SK-N-SH treated with all-trans-retinoic acid at 6 μM for 48 hours (cell line): Measurements from ENCODE around the gene TMEM128.

ENCODE experiments used
- ATAC-seq: fragments of 200-7000 bp; cut with Tn5 transposase; 3 replicates; pipeline ENCODE4 v1.9.1; 2020; ENCODE audit warnings: mild to moderate bottlenecking, moderate library complexity
- ARNTL ChIP-seq: fragments of 450-650 bp; formaldehyde crosslinking; IDR thresholded peaks from 2 replicates; pipeline ENCODE4 v1.5.0; 2020; ENCODE audit warnings: low read depth, mild to moderate bottlenecking, moderate library complexity, borderline replicate concordance
- BACH2 ChIP-seq: fragments of 250-450 bp; sonication (Bioruptor Pico); IDR thresholded peaks from 2 replicates; pipeline ENCODE4 v1.9.0; 2021; ENCODE audit warnings: mild to moderate bottlenecking, borderline replicate concordance
- CSDC2 ChIP-seq: fragments of 250-450 bp; sonication (Bioruptor Pico); IDR thresholded peaks from 2 replicates; pipeline ENCODE4 v1.5.0; 2020; ENCODE audit warnings: mild to moderate bottlenecking, moderate library complexity
- ESRRG ChIP-seq: fragments of 250-450 bp; sonication (Bioruptor Pico); IDR thresholded peaks from 2 replicates; pipeline ENCODE4 v1.6.1; 2021; ENCODE audit warnings: mild to moderate bottlenecking
- GLIS3 ChIP-seq: fragments of 250-450 bp; sonication (Bioruptor Pico); IDR thresholded peaks from 2 replicates; pipeline ENCODE4 v1.5.0; 2020; ENCODE audit warnings: mild to moderate bottlenecking, moderate library complexity
- OSR1 ChIP-seq: fragments of 250-450 bp; sonication (Bioruptor Pico); IDR thresholded peaks from 2 replicates; pipeline ENCODE4 v1.8.0; 2022; ENCODE audit warnings: moderate library complexity, mild to moderate bottlenecking, inconsistent platforms
- PPARA ChIP-seq: fragments of 250-450 bp; sonication (Bioruptor Pico); IDR thresholded peaks from 2 replicates; pipeline ENCODE4 v1.5.0; 2020; ENCODE audit warnings: mild to moderate bottlenecking, borderline replicate concordance
- RARB ChIP-seq: fragments of 250-450 bp; sonication (Bioruptor Pico); IDR thresholded peaks from 2 replicates; pipeline ENCODE4 v1.8.0; 2021; ENCODE audit warnings: mild to moderate bottlenecking, moderate library complexity
- SNAI2 ChIP-seq: fragments of 250-450 bp; sonication (Bioruptor Pico); IDR thresholded peaks from 2 replicates; pipeline ENCODE4 v1.5.0; 2020; ENCODE audit warnings: mild to moderate bottlenecking, moderate library complexity
- TOX ChIP-seq: fragments of 250-450 bp; sonication (Bioruptor Pico); IDR thresholded peaks from 2 replicates; pipeline ENCODE4 v1.8.0; 2021; ENCODE audit warnings: mild to moderate bottlenecking, moderate library complexity, borderline replicate concordance
- ZC3H10 ChIP-seq: fragments of 250-450 bp; sonication (Bioruptor Pico); IDR thresholded peaks from 2 replicates; pipeline ENCODE4 v1.5.1; 2021; ENCODE audit warnings: mild to moderate bottlenecking, moderate library complexity
- ZFP3 ChIP-seq: fragments of 250-450 bp; sonication (Bioruptor Pico); IDR thresholded peaks from 2 replicates; pipeline ENCODE4 v1.5.0; 2020; ENCODE audit warnings: mild to moderate bottlenecking, moderate library complexity
- ZFP30 ChIP-seq: fragments of 450-650 bp; formaldehyde crosslinking; IDR thresholded peaks from 2 replicates; pipeline ENCODE4 v1.5.0; 2022; ENCODE audit warnings: mild to moderate bottlenecking, moderate library complexity
- ZNF565 ChIP-seq: fragments of 450-650 bp; formaldehyde crosslinking; conservative IDR thresholded peaks from 2 replicates; pipeline ENCODE4 v1.5.0; 2020; ENCODE audit warnings: low read depth, mild to moderate bottlenecking, moderate library complexity
- ZNF8 ChIP-seq: fragments of 450-650 bp; formaldehyde crosslinking; IDR thresholded peaks from 2 replicates; pipeline ENCODE4 v1.5.0; 2020; ENCODE audit warnings: mild to moderate bottlenecking, moderate library complexity
- TF ChIP-seq, protein P1 (sequence below): fragments of 250-450 bp; sonication (Bioruptor Pico); IDR thresholded peaks from 2 replicates; pipeline ENCODE4 v1.5.1; 2020; ENCODE audit warnings: low read depth, mild to moderate bottlenecking, moderate library complexity
- TF ChIP-seq, protein P2 (sequence below): fragments of 250-450 bp; sonication (Bioruptor Pico); IDR thresholded peaks from 2 replicates; pipeline ENCODE4 v1.8.0; 2021; ENCODE audit warnings: low read depth, mild to moderate bottlenecking, moderate library complexity, borderline replicate concordance
- TF ChIP-seq, protein P3 (sequence below): fragments of 250-450 bp; sonication (Bioruptor Pico); IDR thresholded peaks from 2 replicates; pipeline ENCODE4 v1.5.0; 2020; ENCODE audit warnings: mild to moderate bottlenecking, moderate library complexity
- TF ChIP-seq, protein P4 (sequence below): fragments of 250-450 bp; sonication (Bioruptor Pico); IDR thresholded peaks from 2 replicates; pipeline ENCODE4 v1.8.0; 2020; ENCODE audit warnings: mild to moderate bottlenecking, moderate library complexity, borderline replicate concordance
- TF ChIP-seq, protein P5 (sequence below): fragments of 250-450 bp; sonication (Bioruptor Pico); IDR thresholded peaks from 2 replicates; pipeline ENCODE4 v1.5.1; 2021; ENCODE audit warnings: mild to moderate bottlenecking, moderate library complexity

TMEM128 gene

DNA sequence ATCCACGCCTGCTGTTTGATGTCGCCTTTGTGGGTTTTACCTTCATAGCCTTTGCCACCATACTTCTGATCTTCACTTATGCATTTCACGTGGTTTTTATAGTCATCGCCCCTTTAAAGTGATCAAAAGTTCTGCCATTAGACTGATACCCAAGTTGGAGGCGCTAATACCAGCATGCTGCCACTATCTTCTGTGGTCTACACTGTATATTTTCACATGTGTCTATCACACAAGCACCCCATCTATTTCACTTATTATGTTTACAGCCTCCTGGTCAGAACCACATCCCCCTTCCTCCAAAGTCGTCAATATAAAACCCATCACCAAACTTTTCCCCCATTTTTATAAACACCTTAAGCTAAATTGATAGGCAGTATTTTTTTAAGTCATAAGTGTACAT, 33.8 kb upstream of the TMEM128 start (continued):
- TF ChIP-seq, protein P1, sequence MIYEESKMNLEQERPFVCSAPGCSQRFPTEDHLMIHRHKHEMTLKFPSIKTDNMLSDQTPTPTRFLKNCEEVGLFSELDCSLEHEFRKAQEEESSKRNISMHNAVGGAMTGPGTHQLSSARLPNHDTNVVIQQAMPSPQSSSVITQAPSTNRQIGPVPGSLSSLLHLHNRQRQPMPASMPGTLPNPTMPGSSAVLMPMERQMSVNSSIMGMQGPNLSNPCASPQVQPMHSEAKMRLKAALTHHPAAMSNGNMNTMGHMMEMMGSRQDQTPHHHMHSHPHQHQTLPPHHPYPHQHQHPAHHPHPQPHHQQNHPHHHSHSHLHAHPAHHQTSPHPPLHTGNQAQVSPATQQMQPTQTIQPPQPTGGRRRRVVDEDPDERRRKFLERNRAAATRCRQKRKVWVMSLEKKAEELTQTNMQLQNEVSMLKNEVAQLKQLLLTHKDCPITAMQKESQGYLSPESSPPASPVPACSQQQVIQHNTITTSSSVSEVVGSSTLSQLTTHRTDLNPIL (CRISPR knock-in tag) = no peak
- TF ChIP-seq ZNF8 = no peak
- TF ChIP-seq GLIS3 = no peak
- TF ChIP-seq SNAI2 (CRISPR knock-in tag) = no peak
- TF ChIP-seq ZC3H10 (CRISPR knock-in tag) = no peak

DNA sequence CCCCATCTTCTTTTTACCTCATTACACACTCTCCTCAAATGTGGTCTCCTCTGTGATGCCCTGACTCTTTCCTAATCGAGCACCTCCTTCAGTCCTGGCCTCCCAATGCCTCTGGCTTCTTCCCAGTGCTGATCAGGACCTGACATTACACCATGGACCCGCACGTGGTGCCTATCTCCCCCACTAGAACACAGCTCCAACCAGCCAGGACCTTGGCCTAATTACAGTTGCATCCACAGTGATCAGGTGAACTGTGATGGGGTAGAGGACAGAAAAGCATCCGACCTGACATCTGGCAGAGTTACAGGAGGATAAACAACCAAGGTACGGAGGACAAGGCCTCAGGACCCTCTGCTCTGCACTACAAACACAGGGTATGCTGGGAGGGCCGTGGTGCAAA, 29.5 kb upstream of the TMEM128 start:
- no peak for ATAC-seq
- TF ChIP-seq, protein P2, sequence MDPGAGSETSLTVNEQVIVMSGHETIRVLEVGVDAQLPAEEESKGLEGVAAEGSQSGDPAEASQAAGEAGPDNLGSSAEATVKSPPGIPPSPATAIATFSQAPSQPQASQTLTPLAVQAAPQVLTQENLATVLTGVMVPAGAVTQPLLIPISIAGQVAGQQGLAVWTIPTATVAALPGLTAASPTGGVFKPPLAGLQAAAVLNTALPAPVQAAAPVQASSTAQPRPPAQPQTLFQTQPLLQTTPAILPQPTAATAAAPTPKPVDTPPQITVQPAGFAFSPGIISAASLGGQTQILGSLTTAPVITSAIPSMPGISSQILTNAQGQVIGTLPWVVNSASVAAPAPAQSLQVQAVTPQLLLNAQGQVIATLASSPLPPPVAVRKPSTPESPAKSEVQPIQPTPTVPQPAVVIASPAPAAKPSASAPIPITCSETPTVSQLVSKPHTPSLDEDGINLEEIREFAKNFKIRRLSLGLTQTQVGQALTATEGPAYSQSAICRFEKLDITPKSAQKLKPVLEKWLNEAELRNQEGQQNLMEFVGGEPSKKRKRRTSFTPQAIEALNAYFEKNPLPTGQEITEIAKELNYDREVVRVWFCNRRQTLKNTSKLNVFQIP (CRISPR knock-in tag) = no peak
- TF ChIP-seq, protein P1 (CRISPR knock-in tag) = no peak
- TF ChIP-seq OSR1 (CRISPR knock-in tag) = no peak
- TF ChIP-seq ZFP30 (CRISPR knock-in tag) = no peak
- TF ChIP-seq ESRRG = no peak
- no peak for TF ChIP-seq SNAI2 (CRISPR knock-in tag)
- TF ChIP-seq ZC3H10 (CRISPR knock-in tag) = no peak
- no peak for TF ChIP-seq TOX (CRISPR knock-in tag)
- TF ChIP-seq RARB = no peak
- no peak for TF ChIP-seq ZNF565 (CRISPR knock-in tag)
- no peak for TF ChIP-seq ZNF8
- TF ChIP-seq ZFP3 (CRISPR knock-in tag) = no peak
- TF ChIP-seq, protein P3, sequence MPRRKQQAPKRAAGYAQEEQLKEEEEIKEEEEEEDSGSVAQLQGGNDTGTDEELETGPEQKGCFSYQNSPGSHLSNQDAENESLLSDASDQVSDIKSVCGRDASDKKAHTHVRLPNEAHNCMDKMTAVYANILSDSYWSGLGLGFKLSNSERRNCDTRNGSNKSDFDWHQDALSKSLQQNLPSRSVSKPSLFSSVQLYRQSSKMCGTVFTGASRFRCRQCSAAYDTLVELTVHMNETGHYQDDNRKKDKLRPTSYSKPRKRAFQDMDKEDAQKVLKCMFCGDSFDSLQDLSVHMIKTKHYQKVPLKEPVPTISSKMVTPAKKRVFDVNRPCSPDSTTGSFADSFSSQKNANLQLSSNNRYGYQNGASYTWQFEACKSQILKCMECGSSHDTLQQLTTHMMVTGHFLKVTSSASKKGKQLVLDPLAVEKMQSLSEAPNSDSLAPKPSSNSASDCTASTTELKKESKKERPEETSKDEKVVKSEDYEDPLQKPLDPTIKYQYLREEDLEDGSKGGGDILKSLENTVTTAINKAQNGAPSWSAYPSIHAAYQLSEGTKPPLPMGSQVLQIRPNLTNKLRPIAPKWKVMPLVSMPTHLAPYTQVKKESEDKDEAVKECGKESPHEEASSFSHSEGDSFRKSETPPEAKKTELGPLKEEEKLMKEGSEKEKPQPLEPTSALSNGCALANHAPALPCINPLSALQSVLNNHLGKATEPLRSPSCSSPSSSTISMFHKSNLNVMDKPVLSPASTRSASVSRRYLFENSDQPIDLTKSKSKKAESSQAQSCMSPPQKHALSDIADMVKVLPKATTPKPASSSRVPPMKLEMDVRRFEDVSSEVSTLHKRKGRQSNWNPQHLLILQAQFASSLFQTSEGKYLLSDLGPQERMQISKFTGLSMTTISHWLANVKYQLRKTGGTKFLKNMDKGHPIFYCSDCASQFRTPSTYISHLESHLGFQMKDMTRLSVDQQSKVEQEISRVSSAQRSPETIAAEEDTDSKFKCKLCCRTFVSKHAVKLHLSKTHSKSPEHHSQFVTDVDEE (CRISPR knock-in tag) = no peak
- TF ChIP-seq BACH2 (CRISPR knock-in tag) = no peak
- TF ChIP-seq, protein P4, sequence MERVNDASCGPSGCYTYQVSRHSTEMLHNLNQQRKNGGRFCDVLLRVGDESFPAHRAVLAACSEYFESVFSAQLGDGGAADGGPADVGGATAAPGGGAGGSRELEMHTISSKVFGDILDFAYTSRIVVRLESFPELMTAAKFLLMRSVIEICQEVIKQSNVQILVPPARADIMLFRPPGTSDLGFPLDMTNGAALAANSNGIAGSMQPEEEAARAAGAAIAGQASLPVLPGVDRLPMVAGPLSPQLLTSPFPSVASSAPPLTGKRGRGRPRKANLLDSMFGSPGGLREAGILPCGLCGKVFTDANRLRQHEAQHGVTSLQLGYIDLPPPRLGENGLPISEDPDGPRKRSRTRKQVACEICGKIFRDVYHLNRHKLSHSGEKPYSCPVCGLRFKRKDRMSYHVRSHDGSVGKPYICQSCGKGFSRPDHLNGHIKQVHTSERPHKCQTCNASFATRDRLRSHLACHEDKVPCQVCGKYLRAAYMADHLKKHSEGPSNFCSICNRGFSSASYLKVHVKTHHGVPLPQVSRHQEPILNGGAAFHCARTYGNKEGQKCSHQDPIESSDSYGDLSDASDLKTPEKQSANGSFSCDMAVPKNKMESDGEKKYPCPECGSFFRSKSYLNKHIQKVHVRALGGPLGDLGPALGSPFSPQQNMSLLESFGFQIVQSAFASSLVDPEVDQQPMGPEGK (CRISPR knock-in tag) = no peak
- TF ChIP-seq, all 23 proteins: peak for 0

DNA sequence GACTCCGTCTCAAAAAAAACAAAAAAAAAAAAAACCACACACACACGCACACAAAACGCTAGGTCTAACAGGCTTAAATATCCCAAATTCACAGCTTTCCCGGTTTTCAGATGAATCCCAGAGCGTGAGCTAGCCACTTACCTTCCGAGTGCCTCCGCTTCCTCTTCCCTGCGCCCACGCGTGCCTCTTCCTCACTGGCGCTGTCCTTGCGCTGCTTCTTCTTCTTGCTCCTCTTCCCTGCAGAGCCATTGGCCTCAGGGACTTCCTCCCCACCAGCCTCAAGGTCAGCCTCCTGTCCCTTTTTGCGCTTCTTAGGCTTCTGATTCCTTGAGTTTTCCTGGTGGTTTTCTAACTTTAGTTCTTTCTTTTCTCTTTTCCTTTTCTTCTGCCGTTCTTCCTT, 26.2 kb upstream of the TMEM128 start:
- TF ChIP-seq RARB (no peak), TOX (CRISPR knock-in tag) (no peak)
- no peak for ATAC-seq

DNA sequence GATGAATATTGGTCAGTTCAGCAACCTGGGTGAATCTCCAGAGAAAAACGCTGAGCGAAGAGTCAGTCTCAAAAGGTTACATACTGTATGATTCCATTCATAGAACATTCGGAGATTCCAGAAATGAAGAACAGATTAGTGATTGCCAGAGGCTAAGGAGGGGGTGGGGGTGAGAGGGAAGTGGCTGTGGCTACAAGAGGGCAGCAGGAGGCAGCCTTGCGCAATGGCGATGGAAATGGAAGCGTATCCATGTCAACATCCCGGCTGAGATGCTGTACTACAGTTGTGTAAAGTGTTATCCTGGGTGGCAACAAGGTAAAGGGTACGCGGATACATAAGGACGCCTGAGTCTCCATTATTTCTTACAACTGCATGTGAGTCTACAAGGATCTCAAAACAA, 23.9 kb upstream of the TMEM128 start:
- ATAC-seq = peak; percentile 41; the same call in 2 of the 3 replicates
- TF ChIP-seq GLIS3 (no peak), ARNTL (CRISPR knock-in tag) (no peak), CSDC2 (CRISPR knock-in tag) (no peak), PPARA (no peak)
- TF ChIP-seq, protein P5, sequence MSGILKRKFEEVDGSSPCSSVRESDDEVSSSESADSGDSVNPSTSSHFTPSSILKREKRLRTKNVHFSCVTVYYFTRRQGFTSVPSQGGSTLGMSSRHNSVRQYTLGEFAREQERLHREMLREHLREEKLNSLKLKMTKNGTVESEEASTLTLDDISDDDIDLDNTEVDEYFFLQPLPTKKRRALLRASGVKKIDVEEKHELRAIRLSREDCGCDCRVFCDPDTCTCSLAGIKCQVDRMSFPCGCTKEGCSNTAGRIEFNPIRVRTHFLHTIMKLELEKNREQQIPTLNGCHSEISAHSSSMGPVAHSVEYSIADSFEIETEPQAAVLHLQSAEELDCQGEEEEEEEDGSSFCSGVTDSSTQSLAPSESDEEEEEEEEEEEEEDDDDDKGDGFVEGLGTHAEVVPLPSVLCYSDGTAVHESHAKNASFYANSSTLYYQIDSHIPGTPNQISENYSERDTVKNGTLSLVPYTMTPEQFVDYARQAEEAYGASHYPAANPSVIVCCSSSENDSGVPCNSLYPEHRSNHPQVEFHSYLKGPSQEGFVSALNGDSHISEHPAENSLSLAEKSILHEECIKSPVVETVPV = no peak
